SK-N-SH (cell line): ENCODE measurements around the gene IL31RA. TPM values are rescaled to one million over a fixed set of nuclear protein-coding genes. Genes with fewer than 3 reads are reported as not detected.

Source experiments
- CTCF ChIA-PET: fragments of 300-600, 350-600 bp; formaldehyde crosslinking; extraction: SDS; loops from one replicate; lab custom pipeline; 2021; lab: Yijun Ruan, JAX
- POLR2A ChIA-PET: fragments of 350-600 bp; sonication (Branson Sonifier 250); formaldehyde crosslinking; extraction: SDS; loops from one replicate; lab custom pipeline; 2020; ENCODE audit warnings: antibody characterized with exemption, inconsistent platforms; lab: Yijun Ruan, JAX
- DNase-seq: peaks from one replicate; pipeline ENCODE4 v3.0.0; 2012
- H2AFZ ChIP-seq: fragments of 200-600 bp; sonication (generic); 2 replicates; pipeline ENCODE4 v1.8.1; 2016; ENCODE audit warnings: antibody characterized with exemption, mild to moderate bottlenecking, low read depth
- H3F3A ChIP-seq: fragments of 200-600 bp; sonication (generic); replicated peaks from 2 replicates; pipeline ENCODE3; 2016; ENCODE audit warnings: antibody characterized with exemption, mild to moderate bottlenecking; ENCODE audit not compliant: insufficient read depth
- H3K27ac ChIP-seq, 2 experiments: fragments of 200-500 bp in 1 of 2; fragments of 200-600 bp in 1 of 2; sonication (Bioruptor generic) in 1 of 2; sonication (generic), shearing (Covaris generic) in 1 of 2; 2 replicates each; pipeline versions ENCODE4 v1.5.1 to v1.6.1; 2014 to 2016; ENCODE audit warnings: low read depth in 2 of 2, inconsistent platforms in 1 of 2, low read length in 1 of 2, mild to moderate bottlenecking in 1 of 2, mixed read lengths in 1 of 2
- H3K27me3 ChIP-seq: fragments of 200-600 bp; sonication (generic), shearing (Covaris generic); 2 replicates; pipeline ENCODE4 v1.6.1; 2016; ENCODE audit warnings: mixed run types; ENCODE audit not compliant: insufficient read depth
- H3K36me3 ChIP-seq, 2 experiments: fragments of 200-500 bp in 1 of 2; fragments of 200-600 bp in 1 of 2; sonication (Bioruptor generic) in 1 of 2; sonication (generic) in 1 of 2; replicated peaks in 1 of 2; 2 replicates each; pipeline versions ENCODE3 to v1.5.1; 2014 to 2016; ENCODE audit warnings: low read length in 1 of 2, mild to moderate bottlenecking in 1 of 2; ENCODE audit not compliant: insufficient read depth in 2 of 2, control insufficient read depth in 1 of 2
- H3K4me1 ChIP-seq, 2 experiments: fragments of 200-500 bp in 1 of 2; fragments of 200-600 bp in 1 of 2; sonication (Bioruptor generic) in 1 of 2; sonication (generic), shearing (Covaris generic) in 1 of 2; 2 replicates each; pipeline versions ENCODE4 v1.5.1 to v1.6.1; 2014 to 2016; ENCODE audit warnings: low read depth in 1 of 2, low read length in 1 of 2, mixed run types in 1 of 2; ENCODE audit not compliant: insufficient read depth in 2 of 2, control insufficient read depth in 1 of 2
- H3K4me2 ChIP-seq: fragments of 200-600 bp; sonication (generic), shearing (Covaris generic); 2 replicates; pipeline ENCODE4 v1.6.1; 2017; ENCODE audit warnings: mixed run types
- H3K4me3 ChIP-seq, 2 experiments: fragments of 200-500 bp in 1 of 2; fragments of 200-600 bp in 1 of 2; sonication (Bioruptor generic) in 1 of 2; sonication (generic), shearing (Covaris generic) in 1 of 2; 2 replicates each; pipeline versions ENCODE4 v1.5.1 to v1.8.1; 2014 to 2016; ENCODE audit warnings: low read depth in 2 of 2, inconsistent platforms in 1 of 2, low read length in 1 of 2, mild to moderate bottlenecking in 1 of 2, mixed read lengths in 1 of 2, moderate library complexity in 1 of 2
- H3K79me2 ChIP-seq: fragments of 200-600 bp; sonication (generic); 2 replicates; pipeline ENCODE4 v1.8.1; 2017; ENCODE audit warnings: mild to moderate bottlenecking; ENCODE audit not compliant: insufficient read depth
- H3K9ac ChIP-seq: fragments of 200-600 bp; sonication (generic); 2 replicates; pipeline ENCODE4 v1.6.1; 2017; ENCODE audit warnings: mixed run types
- H3K9me2 ChIP-seq: fragments of 200-600 bp; sonication (generic); 2 replicates; pipeline ENCODE4 v1.6.1; 2017; ENCODE audit warnings: mixed run types
- H3K9me3 ChIP-seq: fragments of 200-600 bp; sonication (generic); 2 replicates; pipeline ENCODE4 v1.6.1; 2017; ENCODE audit warnings: mixed run types, mild to moderate bottlenecking, moderate library complexity
- H4K20me1 ChIP-seq: fragments of 200-600 bp; sonication (generic); 2 replicates; pipeline ENCODE4 v1.6.1; 2017; ENCODE audit warnings: mild to moderate bottlenecking, mixed run types; ENCODE audit not compliant: insufficient read depth
- EZH2phosphoT487 ChIP-seq: fragments of 200-600 bp; sonication (generic); IDR thresholded peaks from 2 replicates; pipeline ENCODE4 v1.6.1; 2017; ENCODE audit warnings: low read depth, mixed run types, mild to moderate bottlenecking, antibody characterized with exemption, moderate library complexity, borderline replicate concordance
- GATA2 ChIP-seq: sonication (generic); formaldehyde crosslinking; IDR thresholded peaks from 2 replicates; pipeline ENCODE4 v1.5.0; 2020; ENCODE audit warnings: mild to moderate bottlenecking, missing genetic modification reagents
- MAX ChIP-seq: IDR thresholded peaks from 2 replicates; pipeline ENCODE4 v1.4.0; 2012; ENCODE audit warnings: low read depth
- MEF2A ChIP-seq: IDR thresholded peaks from 2 replicates; pipeline ENCODE4 v1.4.0; 2012; ENCODE audit warnings: low read depth, borderline replicate concordance
- POLR2AphosphoS5 ChIP-seq: IDR thresholded peaks from 2 replicates; pipeline ENCODE4 v1.6.1; 2012; ENCODE audit warnings: low read depth, low read length
- RCOR1 ChIP-seq: fragments of 150-350 bp; IDR thresholded peaks from 2 replicates; pipeline ENCODE4 v1.6.1; 2017; ENCODE audit warnings: antibody characterized with exemption, low read length
- RXRA ChIP-seq: IDR thresholded peaks from 2 replicates; pipeline ENCODE4 v1.4.0; 2012; ENCODE audit warnings: low read depth, mild to moderate bottlenecking, borderline replicate concordance
- SIN3A ChIP-seq: IDR thresholded peaks from 2 replicates; pipeline ENCODE4 v1.6.1; 2012; ENCODE audit warnings: low read depth, mild to moderate bottlenecking, low read length, moderate library complexity, borderline replicate concordance
- SMC3 ChIP-seq: IDR thresholded peaks from 2 replicates; pipeline ENCODE4 v1.6.1; 2012; ENCODE audit warnings: low read depth, low read length, improper control_type of control experiment
- TAF1 ChIP-seq: IDR thresholded peaks from 2 replicates; pipeline ENCODE4 v1.6.1; 2012; ENCODE audit warnings: low read depth, mild to moderate bottlenecking, low read length, moderate library complexity, borderline replicate concordance
- TEAD4 ChIP-seq: IDR thresholded peaks from 2 replicates; pipeline ENCODE4 v1.4.0; 2012; ENCODE audit warnings: mild to moderate bottlenecking, borderline replicate concordance; ENCODE audit not compliant: insufficient read depth
- WGBS: methylation state at CpG from one replicate; pipeline ENCODE4 v1.1.6; 2017; ENCODE audit warnings: low lambda C conversion rate; 5-methylcytosine and 5-hydroxymethylcytosine counted together
- polyA plus RNA-seq, 3 experiments: library from polyadenylated mRNA; depleted of rRNA; stranded (reverse); fragments of >200 nt; gene quantifications; 2 replicates each; pipeline ENCODE4 v1.2.3, GENCODE V29; 2012
- TF ChIP-seq, protein P1 (sequence below): IDR thresholded peaks from 2 replicates; pipeline ENCODE4 v1.6.1; 2012; ENCODE audit warnings: mild to moderate bottlenecking, low read depth, low read length, moderate library complexity
- TF ChIP-seq, protein P2 (sequence below): fragments of 150-350 bp; IDR thresholded peaks from 2 replicates; pipeline ENCODE4 v1.6.1; 2017; ENCODE audit warnings: antibody characterized with exemption, low read length, low read depth, borderline replicate concordance
- TF ChIP-seq, protein P3 (sequence below): fragments of 150-350 bp; IDR thresholded peaks from 2 replicates; pipeline ENCODE4 v1.6.1; 2016; ENCODE audit warnings: mild to moderate bottlenecking, low read depth, low read length
- TF ChIP-seq, protein P4 (sequence below): IDR thresholded peaks from 2 replicates; pipeline ENCODE4; 2012
- TF ChIP-seq, protein P5 (sequence below): fragments of 200-600 bp; sonication (generic); IDR thresholded peaks from 2 replicates; pipeline ENCODE4 v1.6.1; 2017; ENCODE audit warnings: antibody characterized with exemption, mild to moderate bottlenecking, moderate library complexity

Gene IL31RA
- polyA plus RNA-seq, 1 of the 3 experiments (the other 2 are of a cell fraction), result 0.20 TPM

- TF ChIP-seq, protein P1, sequence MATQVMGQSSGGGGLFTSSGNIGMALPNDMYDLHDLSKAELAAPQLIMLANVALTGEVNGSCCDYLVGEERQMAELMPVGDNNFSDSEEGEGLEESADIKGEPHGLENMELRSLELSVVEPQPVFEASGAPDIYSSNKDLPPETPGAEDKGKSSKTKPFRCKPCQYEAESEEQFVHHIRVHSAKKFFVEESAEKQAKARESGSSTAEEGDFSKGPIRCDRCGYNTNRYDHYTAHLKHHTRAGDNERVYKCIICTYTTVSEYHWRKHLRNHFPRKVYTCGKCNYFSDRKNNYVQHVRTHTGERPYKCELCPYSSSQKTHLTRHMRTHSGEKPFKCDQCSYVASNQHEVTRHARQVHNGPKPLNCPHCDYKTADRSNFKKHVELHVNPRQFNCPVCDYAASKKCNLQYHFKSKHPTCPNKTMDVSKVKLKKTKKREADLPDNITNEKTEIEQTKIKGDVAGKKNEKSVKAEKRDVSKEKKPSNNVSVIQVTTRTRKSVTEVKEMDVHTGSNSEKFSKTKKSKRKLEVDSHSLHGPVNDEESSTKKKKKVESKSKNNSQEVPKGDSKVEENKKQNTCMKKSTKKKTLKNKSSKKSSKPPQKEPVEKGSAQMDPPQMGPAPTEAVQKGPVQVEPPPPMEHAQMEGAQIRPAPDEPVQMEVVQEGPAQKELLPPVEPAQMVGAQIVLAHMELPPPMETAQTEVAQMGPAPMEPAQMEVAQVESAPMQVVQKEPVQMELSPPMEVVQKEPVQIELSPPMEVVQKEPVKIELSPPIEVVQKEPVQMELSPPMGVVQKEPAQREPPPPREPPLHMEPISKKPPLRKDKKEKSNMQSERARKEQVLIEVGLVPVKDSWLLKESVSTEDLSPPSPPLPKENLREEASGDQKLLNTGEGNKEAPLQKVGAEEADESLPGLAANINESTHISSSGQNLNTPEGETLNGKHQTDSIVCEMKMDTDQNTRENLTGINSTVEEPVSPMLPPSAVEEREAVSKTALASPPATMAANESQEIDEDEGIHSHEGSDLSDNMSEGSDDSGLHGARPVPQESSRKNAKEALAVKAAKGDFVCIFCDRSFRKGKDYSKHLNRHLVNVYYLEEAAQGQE, result no peak
Measured at GRCh38 chr5:55934115-55934613, 83.0 kb downstream of the IL31RA start (continued).

DNA sequence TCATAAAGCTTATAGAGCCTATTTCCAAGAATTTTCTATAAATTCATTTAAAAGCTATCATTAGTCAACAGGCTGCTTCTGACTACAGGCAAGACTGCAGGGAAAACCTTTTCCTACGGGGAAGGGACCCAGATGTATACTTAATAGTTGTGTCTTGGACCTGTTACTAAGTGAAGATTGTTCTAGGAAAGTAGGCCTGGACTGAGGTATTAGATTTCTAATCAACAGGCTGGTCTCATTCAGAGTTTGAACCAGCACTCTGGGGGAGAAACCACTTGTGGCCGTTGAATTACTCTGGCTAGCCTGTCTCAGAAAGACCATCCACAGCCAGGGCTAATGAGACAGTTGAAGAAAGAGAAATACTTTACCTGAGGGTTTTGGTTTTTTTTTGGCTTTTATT, 83.6 kb downstream of the IL31RA start:
- CTCF ChIA-PET, result interaction anchor here (0.7 to 6.9 kb wide), 14 partner anchors 8 to 1225 kb away, joined by 3 to 77 read pairs (median 5); partner anchors contain the start of gene IL31RA
- no peaks in the 10 kb centered on the region for H4K20me1 ChIP-seq
- H3K9me3 ChIP-seq, result no peaks in the 10 kb centered on the region
- POLR2A ChIA-PET, result no interaction called here
- peaks cover 15% of the 10 kb centered on the region for H3F3A ChIP-seq
- DNase-seq, result no peak
- H3K27ac ChIP-seq, result no peak overlapping the region
- no peaks in the 10 kb centered on the region; the same call in 1 of the 2 replicates for H3K79me2 ChIP-seq
- H3K4me1 ChIP-seq, result no peaks in the 10 kb centered on the region; a peak in 1 of 4 replicates
- H3K9me2 ChIP-seq, result no peaks in the 10 kb centered on the region
- H3K4me3 ChIP-seq, result no peak overlapping the region
- 91% methylated on average over 2 of the region's 2 CpGs for WGBS
- H3K27me3 ChIP-seq, result no peaks in the 10 kb centered on the region
- H3K9ac ChIP-seq, result no peak overlapping the region
- TF ChIP-seq, protein P2, sequence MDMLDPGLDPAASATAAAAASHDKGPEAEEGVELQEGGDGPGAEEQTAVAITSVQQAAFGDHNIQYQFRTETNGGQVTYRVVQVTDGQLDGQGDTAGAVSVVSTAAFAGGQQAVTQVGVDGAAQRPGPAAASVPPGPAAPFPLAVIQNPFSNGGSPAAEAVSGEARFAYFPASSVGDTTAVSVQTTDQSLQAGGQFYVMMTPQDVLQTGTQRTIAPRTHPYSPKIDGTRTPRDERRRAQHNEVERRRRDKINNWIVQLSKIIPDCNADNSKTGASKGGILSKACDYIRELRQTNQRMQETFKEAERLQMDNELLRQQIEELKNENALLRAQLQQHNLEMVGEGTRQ, result no peak
- TF ChIP-seq SIN3A (no peak), MAX (no peak), POLR2AphosphoS5 (no peak), MEF2A (no peak), GATA2 (CRISPR knock-in tag) (no peak), SMC3 (no peak), RCOR1 (no peak), TAF1 (no peak), RXRA (no peak), TEAD4 (no peak), EZH2phosphoT487 (no peak)
- TF ChIP-seq, protein P3, sequence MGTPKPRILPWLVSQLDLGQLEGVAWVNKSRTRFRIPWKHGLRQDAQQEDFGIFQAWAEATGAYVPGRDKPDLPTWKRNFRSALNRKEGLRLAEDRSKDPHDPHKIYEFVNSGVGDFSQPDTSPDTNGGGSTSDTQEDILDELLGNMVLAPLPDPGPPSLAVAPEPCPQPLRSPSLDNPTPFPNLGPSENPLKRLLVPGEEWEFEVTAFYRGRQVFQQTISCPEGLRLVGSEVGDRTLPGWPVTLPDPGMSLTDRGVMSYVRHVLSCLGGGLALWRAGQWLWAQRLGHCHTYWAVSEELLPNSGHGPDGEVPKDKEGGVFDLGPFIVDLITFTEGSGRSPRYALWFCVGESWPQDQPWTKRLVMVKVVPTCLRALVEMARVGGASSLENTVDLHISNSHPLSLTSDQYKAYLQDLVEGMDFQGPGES, result no peak
- TF ChIP-seq, protein P4, sequence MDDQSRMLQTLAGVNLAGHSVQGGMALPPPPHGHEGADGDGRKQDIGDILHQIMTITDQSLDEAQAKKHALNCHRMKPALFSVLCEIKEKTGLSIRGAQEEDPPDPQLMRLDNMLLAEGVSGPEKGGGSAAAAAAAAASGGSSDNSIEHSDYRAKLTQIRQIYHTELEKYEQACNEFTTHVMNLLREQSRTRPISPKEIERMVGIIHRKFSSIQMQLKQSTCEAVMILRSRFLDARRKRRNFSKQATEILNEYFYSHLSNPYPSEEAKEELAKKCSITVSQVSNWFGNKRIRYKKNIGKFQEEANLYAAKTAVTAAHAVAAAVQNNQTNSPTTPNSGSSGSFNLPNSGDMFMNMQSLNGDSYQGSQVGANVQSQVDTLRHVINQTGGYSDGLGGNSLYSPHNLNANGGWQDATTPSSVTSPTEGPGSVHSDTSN, result no peak
- TF ChIP-seq, protein P5, sequence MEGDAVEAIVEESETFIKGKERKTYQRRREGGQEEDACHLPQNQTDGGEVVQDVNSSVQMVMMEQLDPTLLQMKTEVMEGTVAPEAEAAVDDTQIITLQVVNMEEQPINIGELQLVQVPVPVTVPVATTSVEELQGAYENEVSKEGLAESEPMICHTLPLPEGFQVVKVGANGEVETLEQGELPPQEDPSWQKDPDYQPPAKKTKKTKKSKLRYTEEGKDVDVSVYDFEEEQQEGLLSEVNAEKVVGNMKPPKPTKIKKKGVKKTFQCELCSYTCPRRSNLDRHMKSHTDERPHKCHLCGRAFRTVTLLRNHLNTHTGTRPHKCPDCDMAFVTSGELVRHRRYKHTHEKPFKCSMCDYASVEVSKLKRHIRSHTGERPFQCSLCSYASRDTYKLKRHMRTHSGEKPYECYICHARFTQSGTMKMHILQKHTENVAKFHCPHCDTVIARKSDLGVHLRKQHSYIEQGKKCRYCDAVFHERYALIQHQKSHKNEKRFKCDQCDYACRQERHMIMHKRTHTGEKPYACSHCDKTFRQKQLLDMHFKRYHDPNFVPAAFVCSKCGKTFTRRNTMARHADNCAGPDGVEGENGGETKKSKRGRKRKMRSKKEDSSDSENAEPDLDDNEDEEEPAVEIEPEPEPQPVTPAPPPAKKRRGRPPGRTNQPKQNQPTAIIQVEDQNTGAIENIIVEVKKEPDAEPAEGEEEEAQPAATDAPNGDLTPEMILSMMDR, result no peak
- H2AFZ ChIP-seq, result no peak overlapping the region
- no peak overlapping the region for H3K4me2 ChIP-seq
- peaks cover 21 to 24% of the 10 kb centered on the region in 2 experiments for H3K36me3 ChIP-seq
